HEK293 (cell line): ENCODE data around the gene TTC9B.

Experiments
- GLIS2 ChIP-seq: fragments of 450-650 bp; formaldehyde crosslinking; IDR thresholded peaks from 2 replicates; pipeline ENCODE4 v1.5.1; 2016; ENCODE audit warnings: missing biosample characterization, missing genetic modification characterization
- KLF1 ChIP-seq: fragments of 450-650 bp; formaldehyde crosslinking; IDR thresholded peaks from 2 replicates; pipeline ENCODE4 v1.5.1; 2016; ENCODE audit warnings: missing biosample characterization, missing genetic modification characterization
- KLF16 ChIP-seq: fragments of 450-650 bp; formaldehyde crosslinking; IDR thresholded peaks from 2 replicates; pipeline ENCODE4 v1.5.1; 2017; ENCODE audit warnings: missing biosample characterization, missing genetic modification characterization
- PRDM10 ChIP-seq: fragments of 450-650 bp; formaldehyde crosslinking; IDR thresholded peaks from 2 replicates; pipeline ENCODE4 v1.5.1; 2016; ENCODE audit warnings: missing biosample characterization, missing genetic modification characterization
- SCRT2 ChIP-seq: fragments of 450-650 bp; formaldehyde crosslinking; IDR thresholded peaks from 2 replicates; pipeline ENCODE4 v1.5.1; 2016; ENCODE audit warnings: missing biosample characterization, missing genetic modification characterization
- WT1 ChIP-seq: fragments of 450-650 bp; formaldehyde crosslinking; IDR thresholded peaks from 2 replicates; pipeline ENCODE4 v1.5.1; 2016; ENCODE audit warnings: missing biosample characterization, missing genetic modification characterization
- ZBTB10 ChIP-seq: fragments of 450-650 bp; formaldehyde crosslinking; IDR thresholded peaks from 2 replicates; pipeline ENCODE4 v1.5.1; 2016; ENCODE audit warnings: missing biosample characterization, missing genetic modification characterization
- ZBTB48 ChIP-seq: fragments of 450-650 bp; formaldehyde crosslinking; IDR thresholded peaks from 2 replicates; pipeline ENCODE4 v1.5.1; 2016; ENCODE audit warnings: missing biosample characterization, missing genetic modification characterization
- ZBTB8A ChIP-seq: fragments of 450-650 bp; formaldehyde crosslinking; IDR thresholded peaks from 2 replicates; pipeline ENCODE4 v1.5.1; 2016; ENCODE audit warnings: missing biosample characterization, missing genetic modification characterization
- ZEB2 ChIP-seq: fragments of 450-650 bp; formaldehyde crosslinking; IDR thresholded peaks from 2 replicates; pipeline ENCODE4 v1.5.1; 2016; ENCODE audit warnings: missing biosample characterization, missing genetic modification characterization
- ZIC2 ChIP-seq: fragments of 450-650 bp; formaldehyde crosslinking; IDR thresholded peaks from 2 replicates; pipeline ENCODE4 v1.5.1; 2016; ENCODE audit warnings: missing biosample characterization, missing genetic modification characterization
- ZNF155 ChIP-seq: fragments of 450-650 bp; formaldehyde crosslinking; IDR thresholded peaks from 2 replicates; pipeline ENCODE4 v1.5.1; 2016; ENCODE audit warnings: missing biosample characterization, missing genetic modification characterization
- ZNF2 ChIP-seq: fragments of 450-650 bp; formaldehyde crosslinking; IDR thresholded peaks from 2 replicates; pipeline ENCODE4 v1.5.1; 2016; ENCODE audit warnings: missing biosample characterization, missing genetic modification characterization
- ZNF239 ChIP-seq: fragments of 450-650 bp; formaldehyde crosslinking; IDR thresholded peaks from 2 replicates; pipeline ENCODE4 v1.5.1; 2016; ENCODE audit warnings: missing biosample characterization, missing genetic modification characterization
- ZNF24 ChIP-seq: fragments of 450-650 bp; formaldehyde crosslinking; IDR thresholded peaks from 2 replicates; pipeline ENCODE4 v1.5.1; 2016; ENCODE audit warnings: missing biosample characterization, missing genetic modification characterization
- ZNF391 ChIP-seq: fragments of 450-650 bp; formaldehyde crosslinking; IDR thresholded peaks from 2 replicates; pipeline ENCODE4 v1.5.1; 2016; ENCODE audit warnings: low read depth, missing biosample characterization, missing genetic modification characterization, borderline replicate concordance
- ZNF701 ChIP-seq: fragments of 450-650 bp; formaldehyde crosslinking; IDR thresholded peaks from 2 replicates; pipeline ENCODE4 v1.5.1; 2016; ENCODE audit warnings: missing biosample characterization, missing genetic modification characterization
- ZNF707 ChIP-seq: fragments of 450-650 bp; formaldehyde crosslinking; IDR thresholded peaks from 2 replicates; pipeline ENCODE4 v1.5.1; 2016; ENCODE audit warnings: missing biosample characterization, missing genetic modification characterization
- ZNF768 ChIP-seq: fragments of 450-650 bp; formaldehyde crosslinking; IDR thresholded peaks from 2 replicates; pipeline ENCODE4 v1.5.1; 2018; ENCODE audit warnings: missing biosample characterization, mild to moderate bottlenecking, missing genetic modification characterization
- ZNF777 ChIP-seq: fragments of 450-650 bp; formaldehyde crosslinking; IDR thresholded peaks from 2 replicates; pipeline ENCODE4 v1.5.1; 2017; ENCODE audit warnings: missing biosample characterization, missing genetic modification characterization, borderline replicate concordance
- ZSCAN4 ChIP-seq: fragments of 450-650 bp; formaldehyde crosslinking; IDR thresholded peaks from 2 replicates; pipeline ENCODE4 v1.5.1; 2017; ENCODE audit warnings: missing biosample characterization, missing genetic modification characterization
- TF ChIP-seq, protein P1 (sequence below): fragments of 450-650 bp; formaldehyde crosslinking; IDR thresholded peaks from 2 replicates; pipeline ENCODE4 v1.5.1; 2016; ENCODE audit warnings: missing biosample characterization, missing genetic modification characterization
- TF ChIP-seq, protein P2 (sequence below): fragments of 450-650 bp; formaldehyde crosslinking; IDR thresholded peaks from 2 replicates; pipeline ENCODE4 v1.5.1; 2016; ENCODE audit warnings: missing biosample characterization, missing genetic modification characterization
- TF ChIP-seq, protein P3 (sequence below): fragments of 450-650 bp; formaldehyde crosslinking; optimal IDR thresholded peaks from 2 replicates; pipeline ENCODE3; 2016; ENCODE audit warnings: missing biosample characterization, mild to moderate bottlenecking, missing genetic modification characterization

TTC9B gene

GRCh38 chr19:40217027-40217810 is 965 bp downstream of the TTC9B start (continued):
- TF ChIP-seq PRDM10 (peak; percentile 86), GLIS2 (peak; percentile 53; the same call in 1 of the 2 replicates), ZNF777 (tag by site-specific recombination) (peak; percentile 81), KLF1 (tag by site-specific recombination) (no peak), ZNF2 (tag by site-specific recombination) (0 out of 2 replicates have a peak, but pooled peaks have one; percentile 34), ZIC2 (peak; percentile 66), KLF16 (0 out of 2 replicates have a peak, but pooled peaks have one; percentile 22), ZSCAN4 (tag by site-specific recombination) (no peak), ZBTB8A (tag by site-specific recombination) (peak; percentile 81), WT1 (tag by site-specific recombination) (no peak; the same call in 1 of the 2 replicates), SCRT2 (tag by site-specific recombination) (peak; percentile 77), ZNF24 (tag by site-specific recombination) (peak; percentile 45; the same call in 1 of the 2 replicates), ZEB2 (0 out of 2 replicates have a peak, but pooled peaks have one; percentile 16), ZNF155 (no peak), ZNF391 (tag by site-specific recombination) (peak; percentile 19; the same call in 1 of the 2 replicates), ZNF701 (tag by site-specific recombination) (no peak), ZBTB48 (tag by site-specific recombination) (peak; percentile 80), ZBTB10 (0 out of 2 replicates have a peak, but pooled peaks have one; percentile 34), ZNF768 (tag by site-specific recombination) (no peak), ZNF707 (tag by site-specific recombination) (no peak), ZNF239 (no peak)
- TF ChIP-seq, protein P1, sequence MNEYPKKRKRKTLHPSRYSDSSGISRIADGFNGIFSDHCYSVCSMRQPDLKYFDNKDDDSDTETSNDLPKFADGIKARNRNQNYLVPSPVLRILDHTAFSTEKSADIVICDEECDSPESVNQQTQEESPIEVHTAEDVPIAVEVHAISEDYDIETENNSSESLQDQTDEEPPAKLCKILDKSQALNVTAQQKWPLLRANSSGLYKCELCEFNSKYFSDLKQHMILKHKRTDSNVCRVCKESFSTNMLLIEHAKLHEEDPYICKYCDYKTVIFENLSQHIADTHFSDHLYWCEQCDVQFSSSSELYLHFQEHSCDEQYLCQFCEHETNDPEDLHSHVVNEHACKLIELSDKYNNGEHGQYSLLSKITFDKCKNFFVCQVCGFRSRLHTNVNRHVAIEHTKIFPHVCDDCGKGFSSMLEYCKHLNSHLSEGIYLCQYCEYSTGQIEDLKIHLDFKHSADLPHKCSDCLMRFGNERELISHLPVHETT (tag by site-specific recombination), result 0 out of 2 replicates have a peak, but pooled peaks have one; percentile 36
- TF ChIP-seq, protein P2, sequence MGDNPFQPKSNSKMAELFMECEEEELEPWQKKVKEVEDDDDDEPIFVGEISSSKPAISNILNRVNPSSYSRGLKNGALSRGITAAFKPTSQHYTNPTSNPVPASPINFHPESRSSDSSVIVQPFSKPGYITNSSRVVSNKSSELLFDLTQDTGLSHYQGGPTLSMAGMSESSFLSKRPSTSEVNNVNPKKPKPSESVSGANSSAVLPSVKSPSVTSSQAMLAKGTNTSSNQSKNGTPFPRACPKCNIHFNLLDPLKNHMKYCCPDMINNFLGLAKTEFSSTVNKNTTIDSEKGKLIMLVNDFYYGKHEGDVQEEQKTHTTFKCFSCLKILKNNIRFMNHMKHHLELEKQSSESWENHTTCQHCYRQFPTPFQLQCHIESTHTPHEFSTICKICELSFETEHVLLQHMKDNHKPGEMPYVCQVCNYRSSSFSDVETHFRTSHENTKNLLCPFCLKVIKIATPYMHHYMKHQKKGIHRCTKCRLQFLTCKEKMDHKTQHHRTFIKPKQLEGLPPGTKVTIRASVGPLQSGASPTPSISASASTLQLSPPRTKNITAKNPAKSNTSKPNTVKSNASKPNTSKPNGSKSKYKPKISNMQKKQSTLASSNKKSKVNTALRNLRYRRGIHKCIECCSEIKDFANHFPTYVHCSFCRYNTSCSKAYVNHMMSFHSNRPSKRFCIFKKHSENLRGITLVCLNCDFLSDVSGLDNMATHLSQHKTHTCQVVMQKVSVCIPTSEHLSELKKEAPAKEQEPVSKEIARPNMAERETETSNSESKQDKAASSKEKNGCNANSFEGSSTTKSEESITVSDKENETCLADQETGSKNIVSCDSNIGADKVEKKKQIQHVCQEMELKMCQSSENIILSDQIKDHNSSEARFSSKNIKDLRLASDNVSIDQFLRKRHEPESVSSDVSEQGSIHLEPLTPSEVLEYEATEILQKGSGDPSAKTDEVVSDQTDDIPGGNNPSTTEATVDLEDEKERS, result peak; percentile 74; the same call in 1 of the 2 replicates
- TF ChIP-seq, protein P3, sequence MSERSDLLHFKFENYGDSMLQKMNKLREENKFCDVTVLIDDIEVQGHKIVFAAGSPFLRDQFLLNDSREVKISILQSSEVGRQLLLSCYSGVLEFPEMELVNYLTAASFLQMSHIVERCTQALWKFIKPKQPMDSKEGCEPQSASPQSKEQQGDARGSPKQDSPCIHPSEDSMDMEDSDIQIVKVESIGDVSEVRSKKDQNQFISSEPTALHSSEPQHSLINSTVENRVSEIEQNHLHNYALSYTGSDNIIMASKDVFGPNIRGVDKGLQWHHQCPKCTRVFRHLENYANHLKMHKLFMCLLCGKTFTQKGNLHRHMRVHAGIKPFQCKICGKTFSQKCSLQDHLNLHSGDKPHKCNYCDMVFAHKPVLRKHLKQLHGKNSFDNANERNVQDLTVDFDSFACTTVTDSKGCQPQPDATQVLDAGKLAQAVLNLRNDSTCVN (tag by site-specific recombination), result peak; percentile 50
